SK-N-SH (cell line): ENCODE results near the gene PLOD2. TPM values are rescaled to one million over a fixed set of nuclear protein-coding genes. Genes with fewer than 3 reads are reported as not detected.

Experiments
- CTCF ChIA-PET: fragments of 300-600, 350-600 bp; formaldehyde crosslinking; extraction: SDS; loops from one replicate; lab custom pipeline; 2021; lab: Yijun Ruan, JAX
- POLR2A ChIA-PET: fragments of 350-600 bp; sonication (Branson Sonifier 250); formaldehyde crosslinking; extraction: SDS; loops from one replicate; lab custom pipeline; 2020; ENCODE audit warnings: antibody characterized with exemption, inconsistent platforms; lab: Yijun Ruan, JAX
- DNase-seq: peaks from one replicate; pipeline ENCODE4 v3.0.0; 2012
- H2AFZ ChIP-seq: fragments of 200-600 bp; sonication (generic); 2 replicates; pipeline ENCODE4 v1.8.1; 2016; ENCODE audit warnings: antibody characterized with exemption, mild to moderate bottlenecking, low read depth
- H3F3A ChIP-seq: fragments of 200-600 bp; sonication (generic); replicated peaks from 2 replicates; pipeline ENCODE3; 2016; ENCODE audit warnings: antibody characterized with exemption, mild to moderate bottlenecking; ENCODE audit not compliant: insufficient read depth
- H3K27ac ChIP-seq, 2 experiments: fragments of 200-500 bp in 1 of 2; fragments of 200-600 bp in 1 of 2; sonication (Bioruptor generic) in 1 of 2; sonication (generic), shearing (Covaris generic) in 1 of 2; 2 replicates each; pipeline versions ENCODE4 v1.5.1 to v1.6.1; 2014 to 2016; ENCODE audit warnings: low read depth in 2 of 2, inconsistent platforms in 1 of 2, low read length in 1 of 2, mild to moderate bottlenecking in 1 of 2, mixed read lengths in 1 of 2
- H3K27me3 ChIP-seq: fragments of 200-600 bp; sonication (generic), shearing (Covaris generic); 2 replicates; pipeline ENCODE4 v1.6.1; 2016; ENCODE audit warnings: mixed run types; ENCODE audit not compliant: insufficient read depth
- H3K36me3 ChIP-seq, 2 experiments: fragments of 200-500 bp in 1 of 2; fragments of 200-600 bp in 1 of 2; sonication (Bioruptor generic) in 1 of 2; sonication (generic) in 1 of 2; replicated peaks in 1 of 2; 2 replicates each; pipeline versions ENCODE3 to v1.5.1; 2014 to 2016; ENCODE audit warnings: low read length in 1 of 2, mild to moderate bottlenecking in 1 of 2; ENCODE audit not compliant: insufficient read depth in 2 of 2, control insufficient read depth in 1 of 2
- H3K4me1 ChIP-seq, 2 experiments: fragments of 200-500 bp in 1 of 2; fragments of 200-600 bp in 1 of 2; sonication (Bioruptor generic) in 1 of 2; sonication (generic), shearing (Covaris generic) in 1 of 2; 2 replicates each; pipeline versions ENCODE4 v1.5.1 to v1.6.1; 2014 to 2016; ENCODE audit warnings: low read depth in 1 of 2, low read length in 1 of 2, mixed run types in 1 of 2; ENCODE audit not compliant: insufficient read depth in 2 of 2, control insufficient read depth in 1 of 2
- H3K4me2 ChIP-seq: fragments of 200-600 bp; sonication (generic), shearing (Covaris generic); 2 replicates; pipeline ENCODE4 v1.6.1; 2017; ENCODE audit warnings: mixed run types
- H3K4me3 ChIP-seq, 2 experiments: fragments of 200-500 bp in 1 of 2; fragments of 200-600 bp in 1 of 2; sonication (Bioruptor generic) in 1 of 2; sonication (generic), shearing (Covaris generic) in 1 of 2; 2 replicates each; pipeline versions ENCODE4 v1.5.1 to v1.8.1; 2014 to 2016; ENCODE audit warnings: low read depth in 2 of 2, inconsistent platforms in 1 of 2, low read length in 1 of 2, mild to moderate bottlenecking in 1 of 2, mixed read lengths in 1 of 2, moderate library complexity in 1 of 2
- H3K79me2 ChIP-seq: fragments of 200-600 bp; sonication (generic); 2 replicates; pipeline ENCODE4 v1.8.1; 2017; ENCODE audit warnings: mild to moderate bottlenecking; ENCODE audit not compliant: insufficient read depth
- H3K9ac ChIP-seq: fragments of 200-600 bp; sonication (generic); 2 replicates; pipeline ENCODE4 v1.6.1; 2017; ENCODE audit warnings: mixed run types
- H3K9me2 ChIP-seq: fragments of 200-600 bp; sonication (generic); 2 replicates; pipeline ENCODE4 v1.6.1; 2017; ENCODE audit warnings: mixed run types
- H3K9me3 ChIP-seq: fragments of 200-600 bp; sonication (generic); 2 replicates; pipeline ENCODE4 v1.6.1; 2017; ENCODE audit warnings: mixed run types, mild to moderate bottlenecking, moderate library complexity
- H4K20me1 ChIP-seq: fragments of 200-600 bp; sonication (generic); 2 replicates; pipeline ENCODE4 v1.6.1; 2017; ENCODE audit warnings: mild to moderate bottlenecking, mixed run types; ENCODE audit not compliant: insufficient read depth
- CHD2 ChIP-seq: fragments of 150-350 bp; IDR thresholded peaks from 2 replicates; pipeline ENCODE4 v1.6.1; 2018; ENCODE audit warnings: low read length; ENCODE audit not compliant: partially characterized antibody
- CTCF ChIP-seq: fragments of 200-600 bp; sonication (generic); IDR thresholded peaks from 2 replicates; pipeline ENCODE4 v1.6.1; 2017; ENCODE audit warnings: antibody characterized with exemption, mild to moderate bottlenecking, moderate library complexity
- EZH2phosphoT487 ChIP-seq: fragments of 200-600 bp; sonication (generic); IDR thresholded peaks from 2 replicates; pipeline ENCODE4 v1.6.1; 2017; ENCODE audit warnings: low read depth, mixed run types, mild to moderate bottlenecking, antibody characterized with exemption, moderate library complexity, borderline replicate concordance
- FOXJ3 ChIP-seq: sonication (generic); formaldehyde crosslinking; IDR thresholded peaks from 2 replicates; pipeline ENCODE4 v1.5.1; 2020; ENCODE audit warnings: mild to moderate bottlenecking, missing genetic modification reagents
- FOXM1 ChIP-seq: IDR thresholded peaks from 2 replicates; pipeline ENCODE4 v1.4.0; 2012; ENCODE audit warnings: low read depth, mild to moderate bottlenecking
- GABPA ChIP-seq: IDR thresholded peaks from 2 replicates; pipeline ENCODE4 v1.4.0; 2012; ENCODE audit warnings: low read depth, mild to moderate bottlenecking
- GATA2 ChIP-seq: sonication (generic); formaldehyde crosslinking; IDR thresholded peaks from 2 replicates; pipeline ENCODE4 v1.5.0; 2020; ENCODE audit warnings: mild to moderate bottlenecking, missing genetic modification reagents
- MXI1 ChIP-seq: IDR thresholded peaks from 2 replicates; pipeline ENCODE4 v1.6.1; 2012; ENCODE audit warnings: mild to moderate bottlenecking, low read depth, low read length, improper control_type of control experiment
- SMC3 ChIP-seq: IDR thresholded peaks from 2 replicates; pipeline ENCODE4 v1.6.1; 2012; ENCODE audit warnings: low read depth, low read length, improper control_type of control experiment
- TAF1 ChIP-seq: IDR thresholded peaks from 2 replicates; pipeline ENCODE4 v1.6.1; 2012; ENCODE audit warnings: low read depth, mild to moderate bottlenecking, low read length, moderate library complexity, borderline replicate concordance
- TEAD4 ChIP-seq: IDR thresholded peaks from 2 replicates; pipeline ENCODE4 v1.4.0; 2012; ENCODE audit warnings: mild to moderate bottlenecking, borderline replicate concordance; ENCODE audit not compliant: insufficient read depth
- WGBS: methylation state at CpG from one replicate; pipeline ENCODE4 v1.1.6; 2017; ENCODE audit warnings: low lambda C conversion rate; 5-methylcytosine and 5-hydroxymethylcytosine counted together
- polyA plus RNA-seq, 3 experiments: library from polyadenylated mRNA; depleted of rRNA; stranded (reverse); fragments of >200 nt; gene quantifications; 2 replicates each; pipeline ENCODE4 v1.2.3, GENCODE V29; 2012
- TF ChIP-seq, protein P1 (sequence below): IDR thresholded peaks from 2 replicates; pipeline ENCODE4 v1.4.0; 2012; ENCODE audit warnings: low read depth
- TF ChIP-seq, protein P2 (sequence below): fragments of 150-350 bp; IDR thresholded peaks from 2 replicates; pipeline ENCODE4 v1.6.1; 2017; ENCODE audit warnings: antibody characterized with exemption, low read length, low read depth, borderline replicate concordance

PLOD2 gene
- polyA plus RNA-seq, 1 of the 3 experiments (the other 2 are of a cell fraction): 0.58 TPM

DNA sequence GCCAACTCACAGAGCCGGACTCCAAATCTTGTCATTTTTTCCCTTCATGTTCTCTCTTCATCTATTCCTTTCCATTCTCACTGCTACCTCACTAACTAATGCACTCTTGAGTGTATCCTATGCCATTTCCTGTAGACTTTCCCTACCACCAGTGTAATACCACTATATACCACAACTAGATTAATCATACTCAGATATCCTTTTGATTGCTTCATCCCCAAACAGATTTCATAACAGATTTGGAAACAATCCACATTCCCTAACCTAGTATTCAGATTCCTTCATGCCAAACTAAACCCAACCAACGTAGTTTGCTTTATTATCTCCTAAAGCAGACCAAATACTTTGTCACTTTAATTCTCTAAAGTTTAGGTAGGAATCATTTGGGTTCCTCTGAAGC, 2.6 kb upstream of the PLOD2 start:
- no peak overlapping the region for H3K4me2 ChIP-seq
- CTCF ChIA-PET: no interaction called here
- peaks cover 13% of the 10 kb centered on the region for H3F3A ChIP-seq
- POLR2A ChIA-PET: no interaction called here
- H3K9me3 ChIP-seq: no peaks in the 10 kb centered on the region
- H3K27ac ChIP-seq: no peak overlapping the region
- no peaks in the 10 kb centered on the region for H3K79me2 ChIP-seq
- TF ChIP-seq CTCF (peak; percentile 27; the same call in 1 of the 2 replicates), GABPA (no peak), TEAD4 (no peak), SMC3 (no peak)
- TF ChIP-seq, protein P1, sequence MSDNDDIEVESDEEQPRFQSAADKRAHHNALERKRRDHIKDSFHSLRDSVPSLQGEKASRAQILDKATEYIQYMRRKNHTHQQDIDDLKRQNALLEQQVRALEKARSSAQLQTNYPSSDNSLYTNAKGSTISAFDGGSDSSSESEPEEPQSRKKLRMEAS: no peak
- no peak overlapping the region for H3K9ac ChIP-seq
- peaks cover 27% of the 10 kb centered on the region for H3K27me3 ChIP-seq
- H4K20me1 ChIP-seq: no peaks in the 10 kb centered on the region; the same call in 1 of the 2 replicates
- H2AFZ ChIP-seq: no peak overlapping the region
- no peaks in the 10 kb centered on the region for H3K36me3 ChIP-seq
- 16% methylated on average over 2 of the region's 2 CpGs for WGBS
- no peak for DNase-seq
- no peaks in the 10 kb centered on the region; a peak in 2 of 4 replicates for H3K4me1 ChIP-seq
- no peak overlapping the region for H3K4me3 ChIP-seq
- no peaks in the 10 kb centered on the region for H3K9me2 ChIP-seq

DNA sequence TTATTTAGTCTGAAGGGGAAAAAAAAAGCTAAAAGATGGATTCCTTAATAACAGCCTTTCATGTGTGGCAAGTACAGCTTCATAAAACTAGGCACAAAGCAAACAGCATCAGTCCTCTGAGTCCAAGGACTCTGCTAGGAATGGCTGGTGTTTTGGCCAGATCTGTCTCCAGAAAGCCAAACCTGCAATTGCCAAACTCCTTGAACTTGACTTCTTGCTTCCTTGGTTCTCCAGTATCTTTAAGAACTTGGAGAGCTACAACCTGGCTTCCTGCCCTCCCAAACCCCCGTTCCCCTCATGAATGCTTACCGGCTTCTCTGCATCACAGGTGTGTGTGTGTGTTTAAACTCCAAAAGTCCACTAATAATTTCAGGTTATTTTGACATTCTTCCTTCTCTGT, 1.6 kb upstream of the PLOD2 start:
- H3F3A ChIP-seq: peaks cover 13% of the 10 kb centered on the region
- H3K9ac ChIP-seq: no peak overlapping the region
- no peak overlapping the region for H2AFZ ChIP-seq
- no peaks in the 10 kb centered on the region for H3K79me2 ChIP-seq
- POLR2A ChIA-PET: no interaction called here
- TF ChIP-seq TEAD4 (no peak), SMC3 (no peak), MXI1 (no peak), FOXM1 (no peak), TAF1 (no peak), EZH2phosphoT487 (no peak), GATA2 (no peak), FOXJ3 (no peak), GABPA (no peak), CHD2 (no peak)
- TF ChIP-seq, protein P2, sequence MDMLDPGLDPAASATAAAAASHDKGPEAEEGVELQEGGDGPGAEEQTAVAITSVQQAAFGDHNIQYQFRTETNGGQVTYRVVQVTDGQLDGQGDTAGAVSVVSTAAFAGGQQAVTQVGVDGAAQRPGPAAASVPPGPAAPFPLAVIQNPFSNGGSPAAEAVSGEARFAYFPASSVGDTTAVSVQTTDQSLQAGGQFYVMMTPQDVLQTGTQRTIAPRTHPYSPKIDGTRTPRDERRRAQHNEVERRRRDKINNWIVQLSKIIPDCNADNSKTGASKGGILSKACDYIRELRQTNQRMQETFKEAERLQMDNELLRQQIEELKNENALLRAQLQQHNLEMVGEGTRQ: no peak
- H3K9me3 ChIP-seq: no peaks in the 10 kb centered on the region
- no peak for DNase-seq
- no peak overlapping the region for H3K4me2 ChIP-seq
- no peak overlapping the region for H3K27ac ChIP-seq
- peaks cover 29% of the 10 kb centered on the region for H3K27me3 ChIP-seq
- H3K36me3 ChIP-seq: no peaks in the 10 kb centered on the region
- no peaks in the 10 kb centered on the region for H3K9me2 ChIP-seq
- H4K20me1 ChIP-seq: no peaks in the 10 kb centered on the region; the same call in 1 of the 2 replicates
- 65% methylated on average over 2 of the region's 2 CpGs for WGBS
- no peak overlapping the region for H3K4me3 ChIP-seq
- CTCF ChIA-PET: no interaction called here
- no peaks in the 10 kb centered on the region; a peak in 2 of 4 replicates for H3K4me1 ChIP-seq
